ENCODE measurements around the gene AK5. TPM values are rescaled to one million over a fixed set of nuclear protein-coding genes. Genes with fewer than 3 reads are reported as not detected.

The AK5 gene
- total RNA-seq: 9.5 and 11.5 TPM in 2 replicates

GRCh38 chr1:77281491-77282186, at the start of gene AK5:
AK5 (plus strand) TSS chr1:77282019; CDS start chr1:77282314, 295 bp downstream.

Other genes starting within 250 kb of the AK5 start
- 26.0 and 34.7 TPM in 2 replicates for gene PIGK, start 62.6 kb upstream of the AK5 start, total RNA-seq

Measured in mammary microvascular endothelial cell (primary cell).